Neural cell (in vitro differentiated cells): Measurements from ENCODE around the gene FBXL20. TPM values are rescaled to one million over a fixed set of nuclear protein-coding genes. Genes with fewer than 3 reads are reported as not detected.

Experiments
- H2AFZ ChIP-seq: fragments of 200-600, 300-800 bp; sonication (generic), shearing (Covaris generic); 2 replicates; pipeline ENCODE4 v1.6.0; 2014; ENCODE audit warnings: low read depth, mild to moderate bottlenecking, antibody characterized with exemption, low read length, moderate library complexity
- H3F3A ChIP-seq: fragments of 200-600 bp; shearing (Covaris generic); 2 replicates; pipeline ENCODE4 v1.6.1; 2016; ENCODE audit warnings: mild to moderate bottlenecking, moderate library complexity, mixed read lengths, antibody characterized with exemption, low read length; ENCODE audit not compliant: insufficient read depth, poor library complexity, severe bottlenecking
- H3K27ac ChIP-seq: fragments of 200-600, 300-800 bp; sonication (generic), shearing (Covaris generic); 2 replicates; pipeline ENCODE4 v1.5.1; 2014; ENCODE audit warnings: mild to moderate bottlenecking, low read length, moderate library complexity
- H3K27me3 ChIP-seq: fragments of 300-800, 200-600 bp; sonication (generic), shearing (Covaris generic); 2 replicates; pipeline ENCODE4 v1.6.0; 2014; ENCODE audit warnings: mild to moderate bottlenecking, low read depth, low read length, moderate library complexity; ENCODE audit not compliant: insufficient read depth
- H3K36me3 ChIP-seq: fragments of 300-800, 200-600 bp; sonication (generic), shearing (Covaris generic); 2 replicates; pipeline ENCODE4 v1.5.1; 2014; ENCODE audit warnings: mild to moderate bottlenecking, antibody characterized with exemption, low read length, moderate library complexity; ENCODE audit not compliant: insufficient read depth
- H3K4me2 ChIP-seq: fragments of 300-800, 200-600 bp; sonication (generic), shearing (Covaris generic); 2 replicates; pipeline ENCODE4 v1.6.0; 2014; ENCODE audit warnings: mild to moderate bottlenecking, low read length
- H3K4me3 ChIP-seq: fragments of 300-800, 200-600 bp; sonication (generic), shearing (Covaris generic); 2 replicates; pipeline ENCODE4 v1.5.1; 2014; ENCODE audit warnings: mild to moderate bottlenecking, low read length, moderate library complexity
- H3K79me2 ChIP-seq: fragments of 200-600 bp; shearing (Covaris generic); replicated peaks from 2 replicates; pipeline ENCODE4 v1.6.0; 2014; ENCODE audit warnings: mild to moderate bottlenecking, low read length, moderate library complexity; ENCODE audit not compliant: insufficient read depth
- H3K9ac ChIP-seq: fragments of 300-800, 200-600 bp; sonication (generic), shearing (Covaris generic); 2 replicates; pipeline ENCODE4 v1.6.1; 2016; ENCODE audit warnings: mild to moderate bottlenecking, low read length, mixed read lengths
- H3K9me2 ChIP-seq: fragments of 200-600 bp; shearing (Covaris generic); 2 replicates; pipeline ENCODE4 v1.6.1; 2016; ENCODE audit warnings: mild to moderate bottlenecking, low read length, mixed read lengths; ENCODE audit not compliant: insufficient read depth
- H3K9me3 ChIP-seq: fragments of 200-600, 300-800 bp; sonication (generic), shearing (Covaris generic); 2 replicates; pipeline ENCODE4 v1.6.1; 2016; ENCODE audit warnings: mild to moderate bottlenecking, mixed run types, low read length, moderate library complexity, mixed read lengths
- H4K20me1 ChIP-seq: fragments of 200-600 bp; shearing (Covaris generic); 2 replicates; pipeline ENCODE4 v1.6.1; 2016; ENCODE audit warnings: mild to moderate bottlenecking, mixed run types; ENCODE audit not compliant: insufficient read depth
- EP300 ChIP-seq: fragments of 450-650 bp; conservative IDR thresholded peaks from 2 replicates; pipeline ENCODE4 v1.6.1; 2014; ENCODE audit warnings: antibody characterized with exemption, mild to moderate bottlenecking, moderate library complexity; ENCODE audit not compliant: poor library complexity, severe bottlenecking
- EZH2 ChIP-seq: fragments of 200-600, 300-800 bp; shearing (Covaris generic), sonication (generic); IDR thresholded peaks from 2 replicates; pipeline ENCODE4 v1.6.1; 2014; ENCODE audit warnings: antibody characterized with exemption, low read length, borderline replicate concordance, mild to moderate bottlenecking; ENCODE audit not compliant: insufficient read depth, poor library complexity, severe bottlenecking
- MXI1 ChIP-seq: fragments of 450-650 bp; conservative IDR thresholded peaks from 2 replicates; pipeline ENCODE4 v1.6.1; 2014; ENCODE audit warnings: antibody characterized with exemption, mild to moderate bottlenecking; ENCODE audit not compliant: poor library complexity, severe bottlenecking
- POLR2AphosphoS5 ChIP-seq: IDR thresholded peaks from 2 replicates; pipeline ENCODE4 v1.6.1; 2012
- RAD21 ChIP-seq: fragments of 450-650 bp; conservative IDR thresholded peaks from 2 replicates; pipeline ENCODE4 v1.6.1; 2014; ENCODE audit warnings: antibody characterized with exemption, mild to moderate bottlenecking, moderate library complexity
- SMC3 ChIP-seq: fragments of 450-650 bp; conservative IDR thresholded peaks from 2 replicates; pipeline ENCODE4 v1.6.1; 2014; ENCODE audit warnings: antibody characterized with exemption, mild to moderate bottlenecking, moderate library complexity; ENCODE audit not compliant: poor library complexity
- TAF1 ChIP-seq: IDR thresholded peaks from 2 replicates; pipeline ENCODE4 v1.6.1; 2012; ENCODE audit warnings: low read depth
- polyA plus RNA-seq: library from polyadenylated mRNA; depleted of rRNA; stranded (reverse); fragments of >200 nt; gene quantifications from 2 replicates; pipeline ENCODE4 v1.2.3, GENCODE V29; 2014
- TF ChIP-seq, protein P1 (sequence below): IDR thresholded peaks from 2 replicates; pipeline ENCODE4 v1.6.1; 2012; ENCODE audit warnings: borderline replicate concordance
- TF ChIP-seq, protein P2 (sequence below): fragments of 450-650 bp; IDR thresholded peaks from 2 replicates; pipeline ENCODE4 v1.5.1; 2014; ENCODE audit warnings: antibody characterized with exemption, mild to moderate bottlenecking, moderate library complexity; ENCODE audit not compliant: poor library complexity, severe bottlenecking

The FBXL20 gene
- polyA plus RNA-seq, 1 donor from 2014 or later = 12.0 TPM

DNA sequence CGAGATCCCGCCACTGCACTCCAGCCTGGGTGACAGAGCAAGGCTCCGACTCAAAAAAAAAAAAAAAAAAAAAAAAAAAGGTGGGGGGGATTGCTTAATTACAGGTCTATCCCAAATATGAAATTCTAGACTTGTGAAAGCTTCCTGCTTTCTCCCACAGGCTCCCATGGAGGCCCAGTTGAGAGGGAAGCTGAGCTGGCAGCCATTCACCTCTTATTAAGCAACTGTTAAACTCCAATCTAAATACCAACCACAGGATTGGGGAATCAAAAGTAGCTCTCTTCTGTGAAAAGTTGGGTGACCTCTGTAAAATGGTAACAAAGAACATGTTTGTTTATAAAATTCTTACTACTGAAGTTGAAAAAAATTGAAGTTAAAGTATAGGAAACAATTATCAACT lies 129.9 kb downstream of the FBXL20 start:
- H3K9me2 ChIP-seq = no peaks in the 10 kb centered on the region
- no peak overlapping the region for H2AFZ ChIP-seq
- H3K4me3 ChIP-seq = no peak overlapping the region
- H4K20me1 ChIP-seq = no peaks in the 10 kb centered on the region
- H3K9ac ChIP-seq = no peak overlapping the region
- H3K27me3 ChIP-seq = no peaks in the 10 kb centered on the region
- no peaks in the 10 kb centered on the region for H3K36me3 ChIP-seq
- H3K4me2 ChIP-seq = no peak overlapping the region
- H3F3A ChIP-seq = no peaks in the 10 kb centered on the region
- no peaks in the 10 kb centered on the region for H3K79me2 ChIP-seq
- no peak for TF ChIP-seq EZH2
- no peak for TF ChIP-seq MXI1
- TF ChIP-seq, protein P1, sequence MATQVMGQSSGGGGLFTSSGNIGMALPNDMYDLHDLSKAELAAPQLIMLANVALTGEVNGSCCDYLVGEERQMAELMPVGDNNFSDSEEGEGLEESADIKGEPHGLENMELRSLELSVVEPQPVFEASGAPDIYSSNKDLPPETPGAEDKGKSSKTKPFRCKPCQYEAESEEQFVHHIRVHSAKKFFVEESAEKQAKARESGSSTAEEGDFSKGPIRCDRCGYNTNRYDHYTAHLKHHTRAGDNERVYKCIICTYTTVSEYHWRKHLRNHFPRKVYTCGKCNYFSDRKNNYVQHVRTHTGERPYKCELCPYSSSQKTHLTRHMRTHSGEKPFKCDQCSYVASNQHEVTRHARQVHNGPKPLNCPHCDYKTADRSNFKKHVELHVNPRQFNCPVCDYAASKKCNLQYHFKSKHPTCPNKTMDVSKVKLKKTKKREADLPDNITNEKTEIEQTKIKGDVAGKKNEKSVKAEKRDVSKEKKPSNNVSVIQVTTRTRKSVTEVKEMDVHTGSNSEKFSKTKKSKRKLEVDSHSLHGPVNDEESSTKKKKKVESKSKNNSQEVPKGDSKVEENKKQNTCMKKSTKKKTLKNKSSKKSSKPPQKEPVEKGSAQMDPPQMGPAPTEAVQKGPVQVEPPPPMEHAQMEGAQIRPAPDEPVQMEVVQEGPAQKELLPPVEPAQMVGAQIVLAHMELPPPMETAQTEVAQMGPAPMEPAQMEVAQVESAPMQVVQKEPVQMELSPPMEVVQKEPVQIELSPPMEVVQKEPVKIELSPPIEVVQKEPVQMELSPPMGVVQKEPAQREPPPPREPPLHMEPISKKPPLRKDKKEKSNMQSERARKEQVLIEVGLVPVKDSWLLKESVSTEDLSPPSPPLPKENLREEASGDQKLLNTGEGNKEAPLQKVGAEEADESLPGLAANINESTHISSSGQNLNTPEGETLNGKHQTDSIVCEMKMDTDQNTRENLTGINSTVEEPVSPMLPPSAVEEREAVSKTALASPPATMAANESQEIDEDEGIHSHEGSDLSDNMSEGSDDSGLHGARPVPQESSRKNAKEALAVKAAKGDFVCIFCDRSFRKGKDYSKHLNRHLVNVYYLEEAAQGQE = no peak
- TF ChIP-seq POLR2AphosphoS5 = no peak
- TF ChIP-seq, protein P2, sequence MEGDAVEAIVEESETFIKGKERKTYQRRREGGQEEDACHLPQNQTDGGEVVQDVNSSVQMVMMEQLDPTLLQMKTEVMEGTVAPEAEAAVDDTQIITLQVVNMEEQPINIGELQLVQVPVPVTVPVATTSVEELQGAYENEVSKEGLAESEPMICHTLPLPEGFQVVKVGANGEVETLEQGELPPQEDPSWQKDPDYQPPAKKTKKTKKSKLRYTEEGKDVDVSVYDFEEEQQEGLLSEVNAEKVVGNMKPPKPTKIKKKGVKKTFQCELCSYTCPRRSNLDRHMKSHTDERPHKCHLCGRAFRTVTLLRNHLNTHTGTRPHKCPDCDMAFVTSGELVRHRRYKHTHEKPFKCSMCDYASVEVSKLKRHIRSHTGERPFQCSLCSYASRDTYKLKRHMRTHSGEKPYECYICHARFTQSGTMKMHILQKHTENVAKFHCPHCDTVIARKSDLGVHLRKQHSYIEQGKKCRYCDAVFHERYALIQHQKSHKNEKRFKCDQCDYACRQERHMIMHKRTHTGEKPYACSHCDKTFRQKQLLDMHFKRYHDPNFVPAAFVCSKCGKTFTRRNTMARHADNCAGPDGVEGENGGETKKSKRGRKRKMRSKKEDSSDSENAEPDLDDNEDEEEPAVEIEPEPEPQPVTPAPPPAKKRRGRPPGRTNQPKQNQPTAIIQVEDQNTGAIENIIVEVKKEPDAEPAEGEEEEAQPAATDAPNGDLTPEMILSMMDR = no peak
- no peak for TF ChIP-seq RAD21
- no peak for TF ChIP-seq EP300
- no peak for TF ChIP-seq TAF1
- TF ChIP-seq SMC3 = no peak
- no peak overlapping the region for H3K27ac ChIP-seq
- H3K9me3 ChIP-seq = no peaks in the 10 kb centered on the region

DNA sequence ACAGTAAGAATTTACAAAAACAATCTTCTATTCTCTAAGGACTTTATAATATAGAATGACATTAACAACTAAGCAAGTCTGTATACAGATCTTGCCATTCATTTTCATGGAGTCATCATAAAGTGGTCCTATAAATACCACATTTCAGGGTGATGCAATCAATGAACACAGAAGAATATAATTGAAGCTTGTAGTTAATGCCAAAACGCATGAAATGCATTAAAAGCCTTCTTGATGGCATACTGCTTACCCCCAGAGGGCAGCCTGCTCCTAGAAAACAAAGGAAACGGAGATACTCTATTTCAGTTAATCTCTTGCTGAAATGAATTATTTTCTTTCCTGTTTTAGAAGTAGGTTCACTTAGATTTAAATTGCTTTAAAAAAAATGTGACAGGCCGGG lies 130.5 kb downstream of the FBXL20 start:
- H3K36me3 ChIP-seq = no peaks in the 10 kb centered on the region

More for the DNA sequence above, 130.5 kb downstream of the FBXL20 start:
- no peak for TF ChIP-seq EP300
- peak; percentile 24 for TF ChIP-seq RAD21
- no peak for TF ChIP-seq MXI1
- TF ChIP-seq POLR2AphosphoS5 = no peak
- TF ChIP-seq, protein P1 = no peak
- TF ChIP-seq SMC3 = peak; percentile 13
- TF ChIP-seq, protein P2 = peak; percentile 20
- TF ChIP-seq TAF1 = no peak
- TF ChIP-seq EZH2 = no peak
- Histone ChIP-seq H3K9me2 (no peaks in the 10 kb centered on the region), H2AFZ (no peak overlapping the region), H3K27ac (no peak overlapping the region), H3K9me3 (no peaks in the 10 kb centered on the region), H3K4me3 (no peak overlapping the region), H3K27me3 (no peaks in the 10 kb centered on the region), H3K9ac (no peak overlapping the region), H4K20me1 (no peaks in the 10 kb centered on the region), H3K4me2 (no peak overlapping the region), H3K79me2 (no peaks in the 10 kb centered on the region), H3F3A (no peaks in the 10 kb centered on the region)
